ENCODE data around the gene HAPLN3. TPM values are rescaled to one million over a fixed set of nuclear protein-coding genes. Genes with fewer than 3 reads are reported as not detected.
A peak's percentile ranks its signal among the peaks of the same experiment; 100 is the strongest.

Gene HAPLN3
- total and polyA plus RNA-seq, 2 donors (not counting 3 experiments of a cell fraction or from before 2014, with no cell fraction given), result 57.6 to 130 TPM

GRCh38 chr15:88912500-88912921, 17.2 kb upstream of the HAPLN3 start:
- Histone ChIP-seq H3K4me1 (ENCODE audit: control insufficient read depth, extremely low read depth, insufficient read depth, low read length) (peaks cover 12% of the 10 kb centered on the region), H2AFZ (ENCODE audit: low read depth, low read length) (peak overlapping the region; percentile 90), H4K20me1 (replicated peaks; ENCODE audit: control insufficient read depth, extremely low read depth, insufficient read depth, low read length) (no peaks in the 10 kb centered on the region), H3K27ac (ENCODE audit: insufficient read depth, low read depth, low read length) (peak overlapping the region; percentile 28), H3K4me3 (replicated peaks in 1 of 3; ENCODE audit: insufficient read depth in 1 of 3, low read depth in 1 of 3, low read length in 3 of 3) (peak overlapping the region; percentile 60 to 77 (median 74)), H3K79me2 (ENCODE audit: control insufficient read depth, insufficient read depth, low read length) (no peaks in the 10 kb centered on the region), H3K9me1 (replicated peaks; ENCODE audit: control insufficient read depth, extremely low read depth, insufficient read depth, low read length) (no peaks in the 10 kb centered on the region), H3K9ac (replicated peaks; ENCODE audit: extremely low read depth, insufficient read depth, low read length) (peak overlapping the region; percentile 83), H3K27me3 (ENCODE audit: control insufficient read depth in 2 of 2, insufficient read depth in 2 of 2, low read length in 2 of 2) (no peaks in the 10 kb centered on the region), H3K9me3 (replicated peaks; ENCODE audit: control insufficient read depth, insufficient read depth, low read length) (no peaks in the 10 kb centered on the region), H3K36me3 (ENCODE audit: control insufficient read depth in 2 of 2, extremely low read depth in 1 of 2, insufficient read depth in 2 of 2, low read length in 2 of 2) (no peaks in the 10 kb centered on the region), H3K4me2 (ENCODE audit: insufficient read depth, low read length) (peak overlapping the region; percentile 92)
- ChIA-PET POLR2A (interaction anchor here (1.3 kb wide), 1 partner anchor 280 kb away, joined by 5 read pairs; no protein-coding TSS in a partner anchor), CTCF (interaction anchor here (1.2 to 1.6 kb wide), 3 partner anchors 34 to 293 kb away, joined by 3 to 5 read pairs (median 5); no protein-coding TSS in a partner anchor)
- dilution Hi-C loops (cut with MboI; ENCODE audit: extremely low pct_ligation_motif_present, low sequenced_read_pairs), result no loop called here
- TF ChIP-seq JUN (IDR thresholded peaks at IDR 0.05; ENCODE audit: borderline replicate concordance, insufficient read depth, insufficient read length, low read depth), result no peak
- no peak for TF ChIP-seq GATA2 (IDR thresholded peaks at IDR 0.05; ENCODE audit: insufficient read depth, insufficient read length, low read depth, low read length)
- TF ChIP-seq EZH2 (IDR thresholded peaks at IDR 0.05; ENCODE audit: borderline replicate concordance, low read depth, low read length, severe bottlenecking), result no peak
- no peak for TF ChIP-seq MAX (IDR thresholded peaks at IDR 0.05; ENCODE audit: insufficient read depth, insufficient read length)
- no peak for TF ChIP-seq POLR2AphosphoS5 (IDR thresholded peaks at IDR 0.05; ENCODE audit: insufficient read depth, low read depth, low read length)
- TF ChIP-seq POLR2A (IDR thresholded peaks at IDR 0.05; ENCODE audit: low read depth, low read length), result no peak
- no peak for TF ChIP-seq CTCF (IDR thresholded peaks at IDR 0.05; ENCODE audit: extremely low read depth in 1 of 2, insufficient read depth in 1 of 2, low read depth in 1 of 2, low read length in 2 of 2)
- no peak for TF ChIP-seq FOS (IDR thresholded peaks at IDR 0.05; ENCODE audit: borderline replicate concordance, insufficient read depth, low read length)
- FAIRE-seq (peak; percentile 55), DNase-seq (ENCODE audit: low read depth, low spot score) (no peak)
- intact Hi-C loops (cut with micrococcal nuclease), result loop anchor here (1.0 kb wide), 2 partner anchors 8 to 15 kb away; no protein-coding TSS in a partner anchor
- BruUV-seq (replicated peaks), result no TSS peak
